ENCODE data around the gene TANGO6. TPM values are rescaled to one million over a fixed set of nuclear protein-coding genes. Genes with fewer than 3 reads are reported as not detected.
"Not testable (repeated sequence)": the region's sequence is repeated elsewhere in the genome, so short reads cannot be mapped to it uniquely, and the experiment has no call there.

The TANGO6 gene
- total and polyA plus RNA-seq, 7 donors: 5.3 to 16.2 (median 12.5) TPM

- H3K9me3 ChIP-seq: no peaks in the 10 kb centered on the region
- peaks cover 5% of the 10 kb centered on the region for H3K4me1 ChIP-seq
- no peaks in the 10 kb centered on the region for H3K36me3 ChIP-seq (ENCODE audit: insufficient read depth in 1 of 2, low read depth in 1 of 2)
- no peak for TF ChIP-seq CTCF (IDR thresholded peaks at IDR 0.05)
- no peaks in the 10 kb centered on the region for H3K27me3 ChIP-seq (ENCODE audit: insufficient read depth in 3 of 3, low read length in 2 of 3)
- no peak overlapping the region for H3K27ac ChIP-seq
- H3K4me3 ChIP-seq: no peak overlapping the region
- WGBS, 3 donors: 89 to 100% (median 92%) methylated on average over 1 of the region's 1 CpG
- intact Hi-C loops (cut with DNase I): no loop called here
- no peak for ATAC-seq
- no peak for DNase-seq
Observed at GRCh38 chr16:69055980-69056379, 212.6 kb downstream of the TANGO6 start.

GRCh38 chr16:69056421-69056820 is 213.1 kb downstream of the TANGO6 start:
- DNase-seq: no peak
- no peak overlapping the region for H3K4me3 ChIP-seq
- H3K9me3 ChIP-seq: no peaks in the 10 kb centered on the region
- no peak overlapping the region for H3K27ac ChIP-seq
- H3K27me3 ChIP-seq (ENCODE audit: insufficient read depth in 3 of 3, low read length in 2 of 3): no peaks in the 10 kb centered on the region
- H3K4me1 ChIP-seq: peaks cover 5% of the 10 kb centered on the region
- WGBS, 3 donors: 80 to 83% (median 81%) methylated on average over 3 of the region's 3 CpGs
- ATAC-seq: no peak
- intact Hi-C loops (cut with DNase I): no loop called here
- no peaks in the 10 kb centered on the region for H3K36me3 ChIP-seq (ENCODE audit: insufficient read depth in 1 of 2, low read depth in 1 of 2)
- TF ChIP-seq CTCF (IDR thresholded peaks at IDR 0.05): no peak

GRCh38 chr16:69057400-69058378 is 214.4 kb downstream of the TANGO6 start:
- intact Hi-C loops (cut with DNase I): no loop called here
- H3K9me3 ChIP-seq: no peaks in the 10 kb centered on the region
- TF ChIP-seq CTCF (IDR thresholded peaks at IDR 0.05): no peak
- H3K27me3 ChIP-seq (ENCODE audit: insufficient read depth in 3 of 3, low read length in 2 of 3): no peaks in the 10 kb centered on the region
- H3K4me3 ChIP-seq: no peak overlapping the region
- ATAC-seq (peak; percentile 48 to 91 (median 87)), DNase-seq (peak; percentile 46 to 60)
- H3K27ac ChIP-seq: peak overlapping the region; percentile 19
- WGBS, 3 donors: 58 to 71% (median 69%) methylated on average over 11 of the region's 11 CpGs
- H3K36me3 ChIP-seq (ENCODE audit: insufficient read depth in 1 of 2, low read depth in 1 of 2): no peaks in the 10 kb centered on the region
- H3K4me1 ChIP-seq: peaks cover 5% of the 10 kb centered on the region

GRCh38 chr16:69063491-69063890 is 220.2 kb downstream of the TANGO6 start:
- ATAC-seq; DNase-seq; H3K4me3 ChIP-seq; H3K27me3 ChIP-seq (ENCODE audit: insufficient read depth in 3 of 3, low read length in 2 of 3); intact Hi-C loops (cut with DNase I); H3K9me3 ChIP-seq; H3K36me3 ChIP-seq (ENCODE audit: insufficient read depth in 1 of 2, low read depth in 1 of 2): not testable (repeated sequence)
- H3K4me1 ChIP-seq: peaks cover 25% of the 10 kb centered on the region
- peak overlapping the region; percentile 82 for H3K27ac ChIP-seq
- 98 to 99% (median 99%) methylated on average over 8 of the region's 8 CpGs for WGBS, 3 donors

- intact Hi-C loops (cut with DNase I): no loop called here
- H3K4me3 ChIP-seq: peak overlapping the region; percentile 27
- H3K4me1 ChIP-seq: peaks cover 25% of the 10 kb centered on the region
- TF ChIP-seq CTCF (IDR thresholded peaks at IDR 0.05): no peak
- H3K9me3 ChIP-seq: no peaks in the 10 kb centered on the region
- WGBS, 3 donors: 76 to 100% (median 90%) methylated on average over 2 of the region's 2 CpGs
- H3K27ac ChIP-seq: peak overlapping the region; percentile 82
- no peaks in the 10 kb centered on the region for H3K27me3 ChIP-seq (ENCODE audit: insufficient read depth in 3 of 3, low read length in 2 of 3)
- H3K36me3 ChIP-seq (ENCODE audit: insufficient read depth in 1 of 2, low read depth in 1 of 2): no peaks in the 10 kb centered on the region
- DNase-seq (no peak), ATAC-seq (peak; percentile 46 to 74 (median 63))
Observed at GRCh38 chr16:69064124-69064763, 220.9 kb downstream of the TANGO6 start.
